ENCODE results near the gene ERF. TPM values are rescaled to one million over a fixed set of nuclear protein-coding genes. Genes with fewer than 3 reads are reported as not detected.
A peak's percentile ranks its signal among the peaks of the same experiment; 100 is the strongest.

ERF gene
- total and polyA plus RNA-seq, 4 donors = 19.7 to 99.5 (median 59.5) TPM

DNA sequence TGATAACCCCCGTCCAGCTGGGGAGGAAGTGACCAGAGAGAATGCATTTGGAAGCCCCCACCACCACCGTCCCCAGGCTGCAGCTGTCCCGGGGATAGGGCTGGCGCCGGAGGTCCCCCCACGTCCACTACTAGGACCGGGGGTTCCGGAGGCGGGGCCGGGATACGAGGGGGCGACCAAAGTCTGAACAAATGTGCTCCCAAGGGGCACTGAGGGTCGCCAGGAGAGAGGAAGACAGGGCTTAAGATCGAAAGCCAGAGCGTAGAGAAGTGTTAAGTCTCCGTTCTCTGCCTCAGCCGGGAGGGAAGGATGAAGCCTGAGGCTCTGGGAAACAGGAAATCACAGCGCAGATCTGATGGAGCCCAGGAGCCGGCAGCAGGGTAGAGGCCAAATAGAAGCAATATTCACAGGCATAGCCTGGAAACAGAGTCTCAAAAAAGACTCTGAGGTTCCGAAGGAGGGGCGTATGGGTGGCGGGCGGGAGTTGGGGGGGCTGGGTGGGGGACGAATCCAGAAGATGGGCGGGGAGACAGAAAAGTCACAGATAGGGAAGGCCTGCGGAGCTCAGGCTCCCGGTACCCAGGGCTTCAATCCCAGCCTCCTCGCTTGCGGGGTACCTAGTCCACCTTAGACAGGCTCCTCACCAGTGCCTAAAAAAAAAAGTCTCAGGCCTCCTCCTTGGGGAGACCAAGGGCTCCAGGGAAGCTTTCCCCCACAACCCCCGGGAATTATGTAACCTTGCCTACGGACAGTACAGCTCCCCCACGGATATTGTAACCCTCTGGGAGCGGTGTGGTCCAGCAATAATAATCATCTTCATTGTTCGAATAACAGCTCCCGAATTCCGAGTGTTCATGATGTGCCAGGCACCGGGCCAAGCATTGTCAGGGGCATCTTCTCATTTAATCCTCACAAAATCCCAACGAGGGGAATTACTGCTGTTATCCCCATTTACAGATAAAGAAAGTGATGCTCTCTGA is 1.1 kb upstream of the ERF start:
- DNase-seq (peak in 1 of 2 donors; percentile 82), ATAC-seq (ENCODE audit: low FRiP score) (peak; percentile 17)
- peak overlapping the region; percentile 46 to 84 for H3K27ac ChIP-seq (ENCODE audit: low read depth in 1 of 2, low read length in 2 of 2)
- H3K4me3 ChIP-seq (ENCODE audit: low read length in 2 of 2) = peak overlapping the region; percentile 29 to 84
- H3K9me3 ChIP-seq (ENCODE audit: control insufficient read depth, low read length) = no peaks in the 10 kb centered on the region
- H3K36me3 ChIP-seq (ENCODE audit: control insufficient read depth in 1 of 2, insufficient read depth in 2 of 2, low read length in 1 of 2) = no peaks in the 10 kb centered on the region
- H3K4me1 ChIP-seq (ENCODE audit: control insufficient read depth in 1 of 2, insufficient read depth in 2 of 2, low read length in 2 of 2) = no peaks in the 10 kb centered on the region
- intact Hi-C loops (cut with DNase I) = loop anchor here in 1 of 2 donors (2.0 kb wide), 2 partner anchors 13 to 27 kb away; partner anchors contain the start of gene CIC
- WGBS, 2 donors = 4 to 5% methylated on average over 38 of the region's 38 CpGs
- H3K27me3 ChIP-seq (ENCODE audit: control insufficient read depth in 1 of 2, insufficient read depth in 2 of 2, low read length in 1 of 2) = peaks cover 0 to 2% of the 10 kb centered on the region in 2 donors

DNA sequence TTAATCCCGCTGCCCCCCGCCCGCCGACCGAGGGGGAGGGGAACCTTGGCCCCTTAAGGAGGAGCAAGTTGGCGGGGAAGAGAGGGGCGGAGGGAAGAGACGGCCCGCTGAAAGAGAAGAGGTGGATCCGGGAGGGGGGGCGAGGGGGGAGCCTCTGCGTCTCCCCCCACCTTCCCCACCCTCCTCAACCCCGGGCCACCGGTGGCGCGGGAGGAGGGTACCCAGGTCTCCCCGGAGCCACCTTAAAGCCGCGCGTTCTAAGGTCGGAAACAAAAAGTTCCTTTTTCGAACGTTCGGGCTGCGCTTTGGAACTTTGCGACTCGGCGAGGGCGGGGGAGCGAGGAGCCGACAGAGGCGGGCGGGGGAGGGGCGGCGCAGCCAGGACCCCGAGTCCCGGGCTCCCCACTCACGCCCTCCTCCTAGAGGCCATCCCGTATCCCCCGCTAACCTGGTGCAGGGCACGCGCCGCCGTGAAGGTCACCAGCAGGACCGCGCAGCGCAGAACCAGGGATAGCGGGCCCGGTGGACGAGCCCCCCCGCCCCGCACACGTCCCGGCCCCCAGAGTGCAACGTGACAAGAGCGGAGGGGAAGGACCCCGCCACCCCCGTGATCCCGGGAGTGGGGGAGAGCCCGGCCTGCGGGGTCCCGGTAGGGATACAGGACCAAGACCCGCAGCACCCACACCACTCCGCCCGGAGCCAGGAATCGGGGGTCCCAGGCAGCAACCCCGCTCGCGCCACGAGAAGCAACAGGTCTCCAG is 659 bp downstream of the ERF start:
- DNase-seq = peak; percentile 87 to 90
- intact Hi-C loops (cut with DNase I) = loop anchor here in 1 of 2 donors (2.0 kb wide), 2 partner anchors 15 to 29 kb away; partner anchors contain the start of gene CIC
- ATAC-seq (ENCODE audit: low FRiP score) = peak; percentile 45
- H3K4me1 ChIP-seq (ENCODE audit: control insufficient read depth in 1 of 2, insufficient read depth in 2 of 2, low read length in 2 of 2) = no peaks in the 10 kb centered on the region
- H3K27me3 ChIP-seq (ENCODE audit: control insufficient read depth in 1 of 2, insufficient read depth in 2 of 2, low read length in 1 of 2) = peaks cover 0 to 2% of the 10 kb centered on the region in 2 donors
- H3K36me3 ChIP-seq (ENCODE audit: control insufficient read depth in 1 of 2, insufficient read depth in 2 of 2, low read length in 1 of 2) = no peaks in the 10 kb centered on the region
- WGBS, 2 donors = 0% methylated on average over 43 to 70 of the region's 70 CpGs
- H3K27ac ChIP-seq (ENCODE audit: low read depth in 1 of 2, low read length in 2 of 2) = peak overlapping the region; percentile 97 to 100
- H3K4me3 ChIP-seq (ENCODE audit: low read length in 2 of 2) = peak overlapping the region; percentile 96 to 99
- no peaks in the 10 kb centered on the region for H3K9me3 ChIP-seq (ENCODE audit: control insufficient read depth, low read length)

DNA sequence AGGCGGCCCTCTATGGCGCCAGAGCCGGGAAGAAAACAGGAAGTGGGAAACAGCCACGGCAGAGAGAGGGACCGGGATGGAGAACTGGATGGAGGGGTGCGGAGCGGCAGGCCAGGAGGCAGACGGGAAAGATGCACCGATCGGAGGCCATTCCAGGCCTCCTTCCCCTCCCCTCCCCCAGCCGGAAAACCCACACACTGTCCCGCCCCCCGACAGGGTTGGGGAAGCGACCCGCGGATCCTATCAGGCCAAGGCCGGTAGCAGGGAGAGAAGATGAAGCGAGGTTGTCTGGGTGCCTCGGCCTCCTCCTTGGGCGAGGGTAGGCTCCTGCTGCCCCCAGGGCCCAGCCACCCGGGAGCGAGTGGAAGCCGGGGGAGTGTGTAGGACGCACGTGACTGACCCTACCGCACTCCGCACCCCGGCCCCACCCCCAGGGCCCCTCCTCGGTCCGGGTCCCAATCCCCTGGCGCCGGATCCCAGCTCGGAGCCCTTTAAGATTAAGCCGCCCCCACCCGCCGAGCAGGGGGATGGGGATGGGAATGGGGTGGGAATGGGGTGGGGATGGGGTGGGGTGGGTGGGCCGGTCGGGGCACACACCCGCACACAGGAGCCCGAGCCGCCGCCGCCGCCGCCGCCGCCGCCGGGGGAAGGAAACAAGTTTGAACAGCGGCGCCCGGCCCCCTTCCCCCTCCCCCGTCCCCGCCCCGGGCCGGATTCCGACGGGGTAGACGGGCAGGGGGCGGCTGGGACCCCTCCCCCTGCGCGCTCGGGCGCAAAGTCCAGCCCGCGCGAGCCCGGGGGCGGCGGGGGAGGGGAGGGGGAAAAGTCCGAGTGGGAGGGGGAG is 1.5 kb downstream of the ERF start:
- no peaks in the 10 kb centered on the region for H3K4me1 ChIP-seq (ENCODE audit: control insufficient read depth in 1 of 2, insufficient read depth in 2 of 2, low read length in 2 of 2)
- H3K36me3 ChIP-seq (ENCODE audit: control insufficient read depth in 1 of 2, insufficient read depth in 2 of 2, low read length in 1 of 2) = no peaks in the 10 kb centered on the region
- WGBS, 2 donors = 0 to 1% methylated on average over 31 to 71 of the region's 71 CpGs
- peak overlapping the region; percentile 79 to 100 for H3K27ac ChIP-seq (ENCODE audit: low read depth in 1 of 2, low read length in 2 of 2)
- H3K4me3 ChIP-seq (ENCODE audit: low read length in 2 of 2) = peak overlapping the region; percentile 96 to 99
- intact Hi-C loops (cut with DNase I) = loop anchor here in 1 of 2 donors (2.0 kb wide), 2 partner anchors 15 to 29 kb away; partner anchors contain the start of gene CIC
- no peaks in the 10 kb centered on the region for H3K9me3 ChIP-seq (ENCODE audit: control insufficient read depth, low read length)
- ATAC-seq (ENCODE audit: low FRiP score) = peak; percentile 2
- peaks cover 0 to 2% of the 10 kb centered on the region in 2 donors for H3K27me3 ChIP-seq (ENCODE audit: control insufficient read depth in 1 of 2, insufficient read depth in 2 of 2, low read length in 1 of 2)
- DNase-seq = peak; percentile 76 to 90

DNA sequence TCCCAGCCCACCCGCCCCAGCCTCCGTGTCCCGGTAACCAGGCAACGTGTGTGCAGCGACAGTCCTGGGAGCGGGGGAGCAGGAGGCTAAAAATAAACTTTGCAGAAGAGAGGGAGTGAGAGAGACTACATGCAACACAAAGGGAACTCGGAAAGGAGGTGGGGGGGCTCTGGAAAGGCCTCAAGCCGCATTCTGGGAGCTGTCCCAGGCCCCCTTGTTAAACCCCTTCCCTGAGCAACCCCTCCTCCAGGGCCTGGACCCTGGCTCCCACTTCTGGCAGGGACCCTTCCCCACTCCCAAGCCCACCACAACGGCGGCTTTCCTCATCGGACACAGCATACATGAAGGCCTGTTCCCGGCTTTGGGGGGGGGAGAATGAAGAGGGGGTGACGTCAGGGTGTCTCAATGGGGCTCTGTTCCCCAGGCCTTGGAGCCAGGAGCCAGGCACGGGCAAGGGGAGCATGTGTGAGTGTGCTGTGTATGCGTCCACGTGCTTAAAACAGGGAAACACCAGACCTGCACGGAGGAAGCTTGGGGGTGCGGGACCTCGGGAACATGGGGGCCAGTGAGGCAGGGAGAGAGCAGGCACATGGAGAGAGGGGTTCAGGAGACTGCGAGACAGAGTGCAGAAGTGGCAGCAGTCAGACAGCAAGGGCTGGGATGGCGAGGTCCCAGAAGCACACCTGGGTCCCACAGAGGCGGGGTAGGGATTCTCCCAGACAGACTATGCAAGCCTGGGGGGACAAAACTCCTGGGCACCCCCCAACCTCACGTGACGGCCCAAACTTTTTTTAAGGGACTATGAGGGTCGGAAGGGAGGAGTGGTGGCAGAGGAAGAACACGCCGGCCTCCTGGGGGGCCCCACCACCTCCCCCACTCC is 2.3 kb downstream of the ERF start:
- Histone ChIP-seq H3K27ac (ENCODE audit: low read depth in 1 of 2, low read length in 2 of 2) (peak overlapping the region; percentile 79 to 100), H3K4me1 (ENCODE audit: control insufficient read depth in 1 of 2, insufficient read depth in 2 of 2, low read length in 2 of 2) (no peaks in the 10 kb centered on the region), H3K4me3 (ENCODE audit: low read length in 2 of 2) (peak overlapping the region; percentile 96 to 99), H3K9me3 (ENCODE audit: control insufficient read depth, low read length) (no peaks in the 10 kb centered on the region), H3K36me3 (ENCODE audit: control insufficient read depth in 1 of 2, insufficient read depth in 2 of 2, low read length in 1 of 2) (no peaks in the 10 kb centered on the region), H3K27me3 (ENCODE audit: control insufficient read depth in 1 of 2, insufficient read depth in 2 of 2, low read length in 1 of 2) (peaks cover 0 to 2% of the 10 kb centered on the region in 2 donors)
- ATAC-seq (ENCODE audit: low FRiP score) = no peak
- WGBS, 2 donors = 1 to 2% methylated on average over 26 to 27 of the region's 27 CpGs
- intact Hi-C loops (cut with DNase I) = no loop called here
- no peak for DNase-seq

DNA sequence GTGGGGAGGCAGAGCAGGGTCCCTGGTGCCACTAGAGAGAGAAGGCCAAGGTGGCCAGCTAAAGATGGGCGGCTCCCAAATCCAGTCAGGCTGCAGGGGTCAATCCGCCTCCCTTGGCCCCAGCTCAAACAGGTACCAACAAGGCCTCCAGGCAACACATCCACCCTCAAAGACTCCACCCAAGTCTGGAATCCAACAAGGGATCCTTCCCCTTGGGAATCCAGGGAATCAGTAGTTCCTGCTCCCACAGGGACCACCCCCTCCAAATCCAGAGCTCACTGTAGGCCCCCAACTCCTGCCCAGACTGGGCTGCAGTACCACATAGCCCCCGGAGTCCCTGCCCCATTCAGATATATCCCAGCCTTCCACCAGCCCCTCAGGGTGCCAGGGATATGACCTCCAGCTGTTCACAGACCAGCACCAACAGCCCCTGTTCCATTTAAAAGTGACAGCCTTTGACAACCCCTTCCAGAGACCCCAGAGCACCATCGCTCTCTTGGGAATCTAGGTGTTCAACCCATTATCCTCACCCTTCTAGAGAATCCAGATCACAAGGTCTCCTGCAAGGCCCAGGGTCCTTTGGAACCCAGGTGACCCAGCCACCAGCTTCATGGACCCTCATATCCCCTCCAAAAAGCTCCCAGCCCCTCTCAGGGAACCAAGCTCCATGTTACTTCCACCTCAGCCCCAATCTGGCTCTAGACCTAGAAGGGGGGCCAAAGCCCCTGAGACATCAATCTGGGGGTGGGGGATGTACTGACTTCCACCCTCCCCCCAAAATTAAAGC is 3.2 kb downstream of the ERF start:
- ATAC-seq (ENCODE audit: low FRiP score) = no peak
- DNase-seq = no peak
- Histone ChIP-seq H3K27me3 (ENCODE audit: control insufficient read depth in 1 of 2, insufficient read depth in 2 of 2, low read length in 1 of 2) (peaks cover 0 to 2% of the 10 kb centered on the region in 2 donors), H3K9me3 (ENCODE audit: control insufficient read depth, low read length) (no peaks in the 10 kb centered on the region), H3K4me3 (ENCODE audit: low read length in 2 of 2) (no peak overlapping the region), H3K36me3 (ENCODE audit: control insufficient read depth in 1 of 2, insufficient read depth in 2 of 2, low read length in 1 of 2) (no peaks in the 10 kb centered on the region), H3K27ac (ENCODE audit: low read depth in 1 of 2, low read length in 2 of 2) (peak overlapping the region; percentile 19 to 49), H3K4me1 (ENCODE audit: control insufficient read depth in 1 of 2, insufficient read depth in 2 of 2, low read length in 2 of 2) (no peaks in the 10 kb centered on the region)
- intact Hi-C loops (cut with DNase I) = no loop called here
- WGBS, 2 donors = 36 to 52% methylated on average over 4 of the region's 4 CpGs

DNA sequence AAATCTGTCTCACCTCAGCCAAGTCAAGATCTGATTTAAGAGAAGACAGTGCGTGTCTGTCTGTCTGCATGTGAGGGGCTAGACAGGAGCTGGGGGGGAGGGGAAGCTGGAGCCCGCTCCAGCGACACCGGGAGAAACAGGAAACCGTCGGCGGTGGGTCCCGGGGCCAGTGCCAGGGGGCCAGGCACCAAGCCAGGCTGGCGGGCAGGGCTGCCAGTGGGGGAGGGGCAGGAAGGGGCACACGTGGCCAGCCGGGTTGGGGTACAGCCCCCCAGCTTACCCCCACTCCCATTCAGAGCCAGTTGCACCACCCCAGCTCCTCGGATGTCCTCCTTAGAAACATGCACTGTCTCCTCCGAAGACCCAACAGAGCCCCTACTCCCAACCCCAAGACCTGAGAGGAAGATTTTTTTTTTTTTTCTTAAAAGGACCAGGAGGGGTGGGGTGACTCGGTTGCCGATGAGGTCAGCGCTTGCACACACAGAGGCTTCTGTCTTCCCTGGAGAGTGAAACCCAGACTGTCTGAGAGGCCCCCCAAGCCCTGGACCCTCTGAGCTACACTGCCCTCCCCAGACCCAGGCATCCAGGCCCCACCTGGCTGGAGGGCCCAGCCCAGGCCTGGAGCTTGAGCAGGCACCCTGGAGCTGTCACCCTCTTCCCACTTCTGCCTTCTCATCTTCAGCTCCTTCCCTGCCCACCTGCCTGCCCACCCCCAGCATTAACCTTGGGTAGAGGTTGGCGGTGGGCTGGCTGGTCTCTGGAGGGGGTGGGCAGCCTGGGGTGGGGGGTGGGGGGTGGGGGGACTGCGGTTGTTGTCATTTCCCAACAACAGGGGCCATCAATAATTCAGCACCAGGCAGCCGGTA is 4.0 kb downstream of the ERF start:
- intact Hi-C loops (cut with DNase I) = no loop called here
- Histone ChIP-seq H3K36me3 (ENCODE audit: control insufficient read depth in 1 of 2, insufficient read depth in 2 of 2, low read length in 1 of 2) (no peaks in the 10 kb centered on the region), H3K27me3 (ENCODE audit: control insufficient read depth in 1 of 2, insufficient read depth in 2 of 2, low read length in 1 of 2) (peaks cover 0 to 2% of the 10 kb centered on the region in 2 donors), H3K4me3 (ENCODE audit: low read length in 2 of 2) (no peak overlapping the region), H3K27ac (ENCODE audit: low read depth in 1 of 2, low read length in 2 of 2) (peak overlapping the region; percentile 38 to 79), H3K4me1 (ENCODE audit: control insufficient read depth in 1 of 2, insufficient read depth in 2 of 2, low read length in 2 of 2) (no peaks in the 10 kb centered on the region), H3K9me3 (ENCODE audit: control insufficient read depth, low read length) (no peaks in the 10 kb centered on the region)
- WGBS, 2 donors = 3% methylated on average over 18 to 19 of the region's 19 CpGs
- DNase-seq (peak in 1 of 2 donors; percentile 84), ATAC-seq (ENCODE audit: low FRiP score) (no peak)
